HFFc6 (cell line): ENCODE results near the gene KIAA1191. TPM values are rescaled to one million over a fixed set of nuclear protein-coding genes. Genes with fewer than 3 reads are reported as not detected.

ENCODE experiments used
- microRNA-seq: library from miRNA; unstranded; fragments of <30 nt; microRNA quantifications from one replicate; pipeline ENCODE4, GENCODE V29; 2019
- total RNA-seq, 6 experiments: library from RNA; stranded (reverse); fragmentation: NEBNext Ultra II Directional; extraction: Animal tissue kit (Norgen Biotek cat#: 25700); gene quantifications; 2 replicates in 1 of 6; 3 replicates in 5 of 6; pipeline ENCODE4 v1.2.3, GENCODE V29; 2021

The KIAA1191 gene
- total RNA-seq, 6 experiments from 2014 or later = 82.4 to 111 (median 95.6) TPM

Small RNA genes lying within 50 kb of the gene (microRNA-seq; reads per million reads assigned to microRNA genes)
- gene MIR1271 = 6.2 reads per million

Other genes starting within 250 kb of the KIAA1191 start
- gene SIMC1, start 123.3 kb downstream of the KIAA1191 start, total RNA-seq = 10 to 100 TPM; 11.1 to 14.2 (median 13.0) TPM
- 1 to 10 TPM; 6.6 to 8.9 (median 8.0) TPM for gene ARL10, start 3.7 kb upstream of the KIAA1191 start, total RNA-seq
- gene NOP16, start 26.8 kb upstream of the KIAA1191 start, total RNA-seq = 10 to 100 TPM; 27.8 to 48.7 (median 33.2) TPM
- 100 to 1,000 TPM in 4 of 6 experiments, 10 to 100 TPM in 2; 90.4 to 109 (median 105) TPM for gene HIGD2A, start 27.0 kb upstream of the KIAA1191 start, total RNA-seq
- gene CLTB, start 54.8 kb upstream of the KIAA1191 start, total RNA-seq = 100 to 1,000 TPM; 178 to 226 (median 202) TPM
- 10 to 100 TPM; 43.4 to 53.1 (median 49.3) TPM for gene FAF2, start 86.6 kb upstream of the KIAA1191 start, total RNA-seq
- 10 to 100 TPM; 10.6 to 13.4 (median 11.3) TPM for gene RNF44, start 175.6 kb upstream of the KIAA1191 start, total RNA-seq
- not detected for gene CDHR2, start 187.6 kb upstream of the KIAA1191 start, total RNA-seq
- 1 to 10 TPM; 2.3 to 5.4 (median 2.6) TPM for gene GPRIN1, start 248.4 kb upstream of the KIAA1191 start, total RNA-seq